LNCaP clone FGC (cell line): ENCODE results near the gene RFPL2.
A peak's percentile ranks its signal among the peaks of the same experiment; 100 is the strongest.
"Not testable (repeated sequence)": the region's sequence is repeated elsewhere in the genome, so short reads cannot be mapped to it uniquely, and the experiment has no call there.

ENCODE experiments used
- DNase-seq: peaks from one replicate; pipeline ENCODE4 v3.0.0-alpha.2; 2011; ENCODE audit warnings: low read depth
- H3K4me3 ChIP-seq: 2 replicates; pipeline ENCODE4 v1.5.1; 2011; ENCODE audit warnings: mild to moderate bottlenecking, low read depth, low read length, control low read depth
- CTCF ChIP-seq: IDR thresholded peaks from 2 replicates; pipeline ENCODE4 v1.5.1; 2012; ENCODE audit warnings: mild to moderate bottlenecking; ENCODE audit not compliant: control insufficient read depth, insufficient read depth; ENCODE audit errors: extremely low read depth

Gene RFPL2

GRCh38 chr22:32158712-32159533 lies 46.0 kb downstream of the RFPL2 start, which contains the start of gene C22orf42:
Gene C22orf42, minus strand, starts transcription at chr22:32159303. Its CDS starts 88 bp downstream, at chr22:32159215.
- no peak within 1 kb of the TSS for H3K4me3 ChIP-seq
- no peak for DNase-seq
- no peak for TF ChIP-seq CTCF

- not testable (repeated sequence) for H3K4me3 ChIP-seq, DNase-seq
Observed at GRCh38 chr22:32157632-32158031, 47.2 kb downstream of the RFPL2 start.

- not testable (repeated sequence) for H3K4me3 ChIP-seq, DNase-seq
Observed at GRCh38 chr22:32154727-32155126, 50.1 kb downstream of the RFPL2 start.

GRCh38 chr22:32151641-32152040 lies 53.2 kb downstream of the RFPL2 start:
- not testable (repeated sequence) for H3K4me3 ChIP-seq

GRCh38 chr22:32150647-32151046 lies 54.2 kb downstream of the RFPL2 start:
- DNase-seq, H3K4me3 ChIP-seq: not testable (repeated sequence)

More at GRCh38 chr22:32151641-32152040, 53.2 kb downstream of the RFPL2 start:
- DNase-seq: not testable (repeated sequence)

- not testable (repeated sequence) for DNase-seq, H3K4me3 ChIP-seq
Observed at GRCh38 chr22:32148372-32148771, 56.5 kb downstream of the RFPL2 start.

GRCh38 chr22:32147128-32147527 lies 57.7 kb downstream of the RFPL2 start:
- H3K4me3 ChIP-seq, DNase-seq: not testable (repeated sequence)

GRCh38 chr22:32144496-32145274 lies 60.2 kb downstream of the RFPL2 start:
- TF ChIP-seq CTCF: no peak
- no peak overlapping the region for H3K4me3 ChIP-seq
- no peak for DNase-seq

- no peak for TF ChIP-seq CTCF
- DNase-seq: no peak
- H3K4me3 ChIP-seq: no peak overlapping the region
Observed at GRCh38 chr22:32142600-32142999, 62.3 kb downstream of the RFPL2 start.

- H3K4me3 ChIP-seq, DNase-seq: not testable (repeated sequence)
- peak; percentile 30 for TF ChIP-seq CTCF
Observed at GRCh38 chr22:32140688-32141087, 64.2 kb downstream of the RFPL2 start.
